A549 (cell line): ENCODE measurements around the gene ADAD2. TPM values are rescaled to one million over a fixed set of nuclear protein-coding genes. Genes with fewer than 3 reads are reported as not detected.

Experiments
- ATAC-seq, 2 experiments: fragments of 200-7000 bp in 1 of 2; fragments of >200 bp in 1 of 2; cut with Nextera tagmentation in 1 of 2; cut with Tn5 transposase in 1 of 2; 3 replicates each; pipeline versions ENCODE4 v1.8.0 to v1.9.1; 2018 to 2020; ENCODE audit warnings: mild to moderate bottlenecking in 1 of 2, moderate library complexity in 1 of 2
- CTCF ChIA-PET: fragments of 300-600 bp; sonication (Branson Sonifier 250); formaldehyde crosslinking; extraction: SDS; loops from one replicate; lab custom pipeline; 2021; ENCODE audit warnings: antibody characterized with exemption, inconsistent platforms; lab: Yijun Ruan, JAX
- POLR2A ChIA-PET: fragments of 350-600 bp; formaldehyde crosslinking; extraction: SDS; loops from one replicate; lab custom pipeline; 2021; ENCODE audit warnings: antibody characterized with exemption, inconsistent platforms; lab: Yijun Ruan, JAX
- DNase-seq, 2 experiments: peaks; one replicate each; pipeline versions ENCODE4 v3.0.0 to v3.0.0-alpha.2; 2011 to 2016; ENCODE audit warnings: low read depth in 1 of 2, low spot score in 1 of 2
- FAIRE-seq: peaks from 2 replicates; lab custom pipeline; 2011; peaks lifted over from hg19 to GRCh38; lab: Jason Lieb, UNC
- H3K27ac ChIP-seq, 2 experiments: fragments of >200 bp; sonication (Bioruptor Twin); formaldehyde crosslinking; 3 replicates each; pipeline ENCODE4 v1.5.1; 2016 to 2017
- H3K4me1 ChIP-seq: fragments of >200 bp; sonication (Bioruptor Twin); formaldehyde crosslinking; 3 replicates; pipeline ENCODE4 v1.6.1; 2016
- H3K4me2 ChIP-seq: fragments of >200 bp; sonication (Bioruptor Twin); formaldehyde crosslinking; 3 replicates; pipeline ENCODE4 v1.6.1; 2016
- H3K4me3 ChIP-seq: fragments of >200 bp; sonication (Bioruptor Twin); formaldehyde crosslinking; 3 replicates; pipeline ENCODE4 v1.5.1; 2016
- H3K9me3 ChIP-seq: fragments of >200 bp; sonication (Bioruptor Twin); formaldehyde crosslinking; 3 replicates; pipeline ENCODE4 v1.6.1; 2016
- CBX8 ChIP-seq: fragments of 200-600 bp; sonication (generic); IDR thresholded peaks from 2 replicates; pipeline ENCODE4 v1.6.1; 2016
- CHD4 ChIP-seq: fragments of 200-600 bp; sonication (generic); IDR thresholded peaks from 2 replicates; pipeline ENCODE4 v1.6.1; 2016; ENCODE audit warnings: antibody characterized with exemption, mild to moderate bottlenecking, borderline replicate concordance
- EP300 ChIP-seq, 2 experiments: fragments of >200 bp; sonication (Bioruptor Twin); formaldehyde crosslinking; IDR thresholded peaks; 2 replicates in 1 of 2; 3 replicates in 1 of 2; pipeline ENCODE4 v1.6.1; 2016 to 2017
- HDAC2 ChIP-seq: fragments of 200-600 bp; sonication (generic); IDR thresholded peaks from 2 replicates; pipeline ENCODE4 v1.6.1; 2016
- HOXB5 ChIP-seq: fragments of 250-450 bp; sonication (Bioruptor Pico); IDR thresholded peaks from 2 replicates; pipeline ENCODE4 v1.5.0; 2020; ENCODE audit warnings: mild to moderate bottlenecking, moderate library complexity
- JUNB ChIP-seq: fragments of >200 bp; sonication (Bioruptor Twin); formaldehyde crosslinking; IDR thresholded peaks from 2 replicates; pipeline ENCODE4 v1.6.1; 2016
- NFE2L2 ChIP-seq: fragments of 150-350 bp; conservative IDR thresholded peaks from 2 replicates; pipeline ENCODE4 v1.6.1; 2014; ENCODE audit warnings: low read length
- POLR2A ChIP-seq: IDR thresholded peaks from 2 replicates; pipeline ENCODE4 v1.6.1; 2012; ENCODE audit warnings: mild to moderate bottlenecking, low read length
- POLR2AphosphoS2 ChIP-seq: conservative IDR thresholded peaks from 2 replicates; pipeline ENCODE4 v1.6.1; 2012; ENCODE audit warnings: low read length, improper control_type of control experiment, inconsistent platforms
- RARB ChIP-seq: fragments of 250-450 bp; sonication (Bioruptor Pico); IDR thresholded peaks from 2 replicates; pipeline ENCODE4 v1.8.0; 2021; ENCODE audit warnings: mild to moderate bottlenecking, moderate library complexity
- SMC3 ChIP-seq: fragments of >200 bp; sonication (Bioruptor Twin); formaldehyde crosslinking; IDR thresholded peaks from 3 replicates; pipeline ENCODE4 v1.6.1; 2018; ENCODE audit warnings: inconsistent platforms
- TP53 ChIP-seq: fragments of 250-450 bp; sonication (Bioruptor Pico); IDR thresholded peaks from 2 replicates; pipeline ENCODE4 v1.5.0; 2021; ENCODE audit warnings: mild to moderate bottlenecking, moderate library complexity
- ZFP36 ChIP-seq: fragments of 450-650 bp; IDR thresholded peaks from 2 replicates; pipeline ENCODE4 v1.6.1; 2014; ENCODE audit warnings: borderline replicate concordance; ENCODE audit not compliant: partially characterized antibody
- WGBS: methylation state at CpG from one replicate; pipeline ENCODE4 v1.1.6; 2017; ENCODE audit errors: missing lambda C conversion rate; 5-methylcytosine and 5-hydroxymethylcytosine counted together
- polyA plus RNA-seq, 4 experiments: library from polyadenylated mRNA; depleted of rRNA in 3 of 4; stranded (reverse); fragments of >200 nt; fragmentation: RNase III in 1 of 4; extraction: RNeasy Plus Mini Kit Qiagen cat#74134 plus additional on column Dnase treatment in 1 of 4; gene quantifications; 2 replicates in 3 of 4; 3 replicates in 1 of 4; pipeline ENCODE4 v1.2.3, GENCODE V29; 2011 to 2017
- TF ChIP-seq, protein P1 (sequence below): fragments of >200 bp; sonication (Bioruptor Twin); formaldehyde crosslinking; IDR thresholded peaks from 2 replicates; pipeline ENCODE4 v1.6.1; 2016
- TF ChIP-seq, protein P2 (sequence below): fragments of 200-600 bp; sonication (generic); IDR thresholded peaks from 2 replicates; pipeline ENCODE4 v1.6.1; 2016; ENCODE audit warnings: antibody characterized with exemption, mild to moderate bottlenecking, moderate library complexity
- TF ChIP-seq, protein P3 (sequence below): fragments of 250-450 bp; sonication (Bioruptor Pico); IDR thresholded peaks from 2 replicates; pipeline ENCODE4 v1.5.0; 2020; ENCODE audit warnings: low read depth, mild to moderate bottlenecking, moderate library complexity
- TF ChIP-seq, protein P4 (sequence below): fragments of 150-350 bp; IDR thresholded peaks from 2 replicates; pipeline ENCODE4 v1.6.1; 2014; ENCODE audit warnings: low read depth, mild to moderate bottlenecking, low read length
- TF ChIP-seq, protein P5 (sequence below): IDR thresholded peaks from 2 replicates; pipeline ENCODE4 v1.6.1; 2012

Gene ADAD2
- polyA plus RNA-seq, 2 of the 4 experiments (the other 2 are of a cell fraction) = not detected

DNA sequence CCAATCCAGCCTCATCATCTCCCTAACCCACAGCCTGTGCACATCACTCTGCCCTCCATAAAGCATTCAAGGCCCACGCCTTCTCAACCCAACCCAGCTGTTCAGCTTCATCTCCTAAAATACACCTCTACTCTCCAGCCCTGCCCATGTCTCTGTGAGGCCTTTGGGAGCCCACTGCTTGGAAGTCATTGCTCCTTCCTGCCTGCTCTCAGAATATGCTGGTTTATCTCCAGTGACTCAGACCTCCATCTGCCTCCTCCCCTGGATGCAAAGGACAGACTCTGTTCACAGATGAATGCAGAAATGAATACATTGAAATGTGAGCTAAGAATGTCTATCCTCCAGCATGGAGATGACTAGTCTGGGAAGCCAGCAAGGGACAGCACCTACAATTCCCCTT lies 29.9 kb downstream of the ADAD2 start:
- ATAC-seq = no peak
- FAIRE-seq = no peak
- H3K4me1 ChIP-seq = no peaks in the 10 kb centered on the region
- no peak overlapping the region for H3K4me2 ChIP-seq
- TF ChIP-seq, protein P1, sequence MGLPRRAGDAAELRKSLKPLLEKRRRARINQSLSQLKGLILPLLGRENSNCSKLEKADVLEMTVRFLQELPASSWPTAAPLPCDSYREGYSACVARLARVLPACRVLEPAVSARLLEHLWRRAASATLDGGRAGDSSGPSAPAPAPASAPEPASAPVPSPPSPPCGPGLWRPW = no peak
- TF ChIP-seq, all 56 proteins: peak for 0
- H3K27ac ChIP-seq = no peak overlapping the region
- no peak for DNase-seq
- ChIA-PET CTCF (interaction anchor here (0.9 to 2.0 kb wide), 3 partner anchors 11 to 37 kb away, joined by 3 to 5 read pairs (median 5); no protein-coding TSS in a partner anchor), POLR2A (no interaction called here)
- H3K4me3 ChIP-seq = no peak overlapping the region
- WGBS = 92% methylated on average over 1 of the region's 1 CpG
- H3K9me3 ChIP-seq = no peaks in the 10 kb centered on the region

DNA sequence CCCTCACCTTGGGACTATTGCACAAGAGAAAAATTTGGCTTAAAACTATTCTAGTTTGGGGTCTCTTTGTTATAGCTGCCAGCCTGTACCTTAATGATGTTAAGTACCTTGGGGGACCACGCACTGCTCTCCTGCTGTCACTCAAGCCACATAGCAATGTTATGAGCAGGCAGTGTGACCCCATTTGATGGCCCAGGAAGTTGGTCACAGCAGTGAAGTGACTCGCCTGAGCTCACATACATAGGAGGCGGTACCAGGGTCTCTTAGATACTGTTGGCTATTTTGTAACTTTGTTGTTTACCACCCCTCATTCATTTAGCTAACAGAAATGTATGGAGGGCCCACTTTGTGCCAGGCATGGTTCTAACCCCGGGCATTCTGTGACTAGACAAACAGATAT lies 32.5 kb downstream of the ADAD2 start:
- Histone ChIP-seq H3K4me2 (no peak overlapping the region), H3K4me3 (no peak overlapping the region), H3K9me3 (no peaks in the 10 kb centered on the region), H3K27ac (peak overlapping the region in 1 of 2 experiments; percentile 8; a peak in 1 of 6 replicates), H3K4me1 (peaks cover 10% of the 10 kb centered on the region)
- FAIRE-seq (no peak), ATAC-seq (no peak), DNase-seq (no peak)
- ChIA-PET CTCF (interaction anchor here (1.2 to 2.0 kb wide), 3 partner anchors 40 to 267 kb away, joined by 3 to 9 read pairs (median 4); no protein-coding TSS in a partner anchor), POLR2A (no interaction called here)
- no peak for TF ChIP-seq SMC3
- 52% methylated on average over 4 of the region's 4 CpGs for WGBS

DNA sequence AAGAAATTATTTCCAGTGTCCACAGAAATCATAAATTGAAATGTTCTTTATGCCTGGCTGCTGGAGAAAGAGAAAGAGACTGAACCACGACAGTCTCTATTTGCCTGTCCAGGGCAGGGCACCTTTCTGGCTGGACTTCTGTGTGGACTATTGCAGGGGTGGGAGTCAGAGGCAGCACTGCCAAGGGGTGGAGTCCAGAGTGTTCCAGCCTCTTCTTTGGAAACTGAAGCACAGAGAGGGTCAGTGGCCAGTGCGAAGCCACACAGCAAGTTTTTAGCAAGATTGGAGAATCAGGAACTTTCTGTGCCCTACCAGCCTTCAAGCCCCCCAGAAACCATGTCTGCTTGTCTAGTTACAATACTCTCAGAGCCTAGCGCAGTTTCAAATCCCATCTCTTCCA lies 33.6 kb downstream of the ADAD2 start:
- H3K4me3 ChIP-seq = no peak overlapping the region
- H3K4me1 ChIP-seq = peaks cover 19% of the 10 kb centered on the region
- CTCF ChIA-PET = interaction anchor here (2.0 kb wide), 1 partner anchor 41 kb away, joined by 9 read pairs; no protein-coding TSS in a partner anchor
- no peak overlapping the region for H3K4me2 ChIP-seq
- DNase-seq = no peak
- TF ChIP-seq ZFP36 = peak; percentile 68
- TF ChIP-seq TP53 = no peak
- no peak for TF ChIP-seq HOXB5 (CRISPR knock-in tag)
- POLR2A ChIA-PET = no interaction called here
- no peak for ATAC-seq
- H3K9me3 ChIP-seq = no peaks in the 10 kb centered on the region
- H3K27ac ChIP-seq = no peak overlapping the region
- FAIRE-seq = no peak
- WGBS = 91% methylated on average over 3 of the region's 3 CpGs

DNA sequence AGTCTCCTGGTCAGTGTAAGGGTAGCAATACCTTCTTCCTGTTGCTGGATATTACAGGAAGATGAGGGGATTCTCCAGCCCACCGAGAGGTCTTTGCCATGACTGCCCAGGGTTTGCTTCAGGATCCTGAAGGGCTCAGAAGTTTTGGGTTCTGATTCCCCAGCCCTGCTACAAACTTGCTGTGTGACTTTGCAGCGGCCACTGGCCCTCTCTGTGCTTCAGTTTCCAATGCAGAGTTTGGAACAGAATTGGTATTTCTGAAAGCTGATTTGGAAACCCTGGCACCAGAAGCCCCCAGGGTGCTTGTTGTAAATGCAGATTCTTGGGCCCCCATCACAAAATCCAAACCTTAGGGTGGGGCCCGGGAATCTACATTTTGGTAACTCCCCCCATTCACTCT lies 34.2 kb downstream of the ADAD2 start:
- no peak overlapping the region for H3K4me3 ChIP-seq
- no peaks in the 10 kb centered on the region for H3K9me3 ChIP-seq
- TF ChIP-seq ZFP36 = peak; percentile 61
- no peak for TF ChIP-seq CBX8
- TF ChIP-seq, protein P2, sequence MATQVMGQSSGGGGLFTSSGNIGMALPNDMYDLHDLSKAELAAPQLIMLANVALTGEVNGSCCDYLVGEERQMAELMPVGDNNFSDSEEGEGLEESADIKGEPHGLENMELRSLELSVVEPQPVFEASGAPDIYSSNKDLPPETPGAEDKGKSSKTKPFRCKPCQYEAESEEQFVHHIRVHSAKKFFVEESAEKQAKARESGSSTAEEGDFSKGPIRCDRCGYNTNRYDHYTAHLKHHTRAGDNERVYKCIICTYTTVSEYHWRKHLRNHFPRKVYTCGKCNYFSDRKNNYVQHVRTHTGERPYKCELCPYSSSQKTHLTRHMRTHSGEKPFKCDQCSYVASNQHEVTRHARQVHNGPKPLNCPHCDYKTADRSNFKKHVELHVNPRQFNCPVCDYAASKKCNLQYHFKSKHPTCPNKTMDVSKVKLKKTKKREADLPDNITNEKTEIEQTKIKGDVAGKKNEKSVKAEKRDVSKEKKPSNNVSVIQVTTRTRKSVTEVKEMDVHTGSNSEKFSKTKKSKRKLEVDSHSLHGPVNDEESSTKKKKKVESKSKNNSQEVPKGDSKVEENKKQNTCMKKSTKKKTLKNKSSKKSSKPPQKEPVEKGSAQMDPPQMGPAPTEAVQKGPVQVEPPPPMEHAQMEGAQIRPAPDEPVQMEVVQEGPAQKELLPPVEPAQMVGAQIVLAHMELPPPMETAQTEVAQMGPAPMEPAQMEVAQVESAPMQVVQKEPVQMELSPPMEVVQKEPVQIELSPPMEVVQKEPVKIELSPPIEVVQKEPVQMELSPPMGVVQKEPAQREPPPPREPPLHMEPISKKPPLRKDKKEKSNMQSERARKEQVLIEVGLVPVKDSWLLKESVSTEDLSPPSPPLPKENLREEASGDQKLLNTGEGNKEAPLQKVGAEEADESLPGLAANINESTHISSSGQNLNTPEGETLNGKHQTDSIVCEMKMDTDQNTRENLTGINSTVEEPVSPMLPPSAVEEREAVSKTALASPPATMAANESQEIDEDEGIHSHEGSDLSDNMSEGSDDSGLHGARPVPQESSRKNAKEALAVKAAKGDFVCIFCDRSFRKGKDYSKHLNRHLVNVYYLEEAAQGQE = no peak
- TF ChIP-seq JUNB = no peak
- no peak for TF ChIP-seq RARB (CRISPR knock-in tag)
- no peak for TF ChIP-seq POLR2AphosphoS2
- TF ChIP-seq POLR2A = no peak
- no peak for TF ChIP-seq EP300 (IDR thresholded peaks at IDR 0.05)
- TF ChIP-seq NFE2L2 = no peak
- TF ChIP-seq, protein P3, sequence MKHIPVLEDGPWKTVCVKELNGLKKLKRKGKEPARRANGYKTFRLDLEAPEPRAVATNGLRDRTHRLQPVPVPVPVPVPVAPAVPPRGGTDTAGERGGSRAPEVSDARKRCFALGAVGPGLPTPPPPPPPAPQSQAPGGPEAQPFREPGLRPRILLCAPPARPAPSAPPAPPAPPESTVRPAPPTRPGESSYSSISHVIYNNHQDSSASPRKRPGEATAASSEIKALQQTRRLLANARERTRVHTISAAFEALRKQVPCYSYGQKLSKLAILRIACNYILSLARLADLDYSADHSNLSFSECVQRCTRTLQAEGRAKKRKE (CRISPR knock-in tag) = no peak
- TF ChIP-seq CHD4 = 0 out of 2 replicates have a peak, but pooled peaks have one; percentile 34
- TF ChIP-seq, protein P4, sequence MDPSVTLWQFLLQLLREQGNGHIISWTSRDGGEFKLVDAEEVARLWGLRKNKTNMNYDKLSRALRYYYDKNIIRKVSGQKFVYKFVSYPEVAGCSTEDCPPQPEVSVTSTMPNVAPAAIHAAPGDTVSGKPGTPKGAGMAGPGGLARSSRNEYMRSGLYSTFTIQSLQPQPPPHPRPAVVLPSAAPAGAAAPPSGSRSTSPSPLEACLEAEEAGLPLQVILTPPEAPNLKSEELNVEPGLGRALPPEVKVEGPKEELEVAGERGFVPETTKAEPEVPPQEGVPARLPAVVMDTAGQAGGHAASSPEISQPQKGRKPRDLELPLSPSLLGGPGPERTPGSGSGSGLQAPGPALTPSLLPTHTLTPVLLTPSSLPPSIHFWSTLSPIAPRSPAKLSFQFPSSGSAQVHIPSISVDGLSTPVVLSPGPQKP = no peak
- no peak for TF ChIP-seq HDAC2
- TF ChIP-seq, protein P5, sequence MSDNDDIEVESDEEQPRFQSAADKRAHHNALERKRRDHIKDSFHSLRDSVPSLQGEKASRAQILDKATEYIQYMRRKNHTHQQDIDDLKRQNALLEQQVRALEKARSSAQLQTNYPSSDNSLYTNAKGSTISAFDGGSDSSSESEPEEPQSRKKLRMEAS = no peak
- H3K4me2 ChIP-seq = no peak overlapping the region
- WGBS = 69% methylated on average over 3 of the region's 3 CpGs
- H3K27ac ChIP-seq = peak overlapping the region in 1 of 2 experiments; percentile 92; a peak in 1 of 6 replicates
- ATAC-seq = no peak
- H3K4me1 ChIP-seq = peaks cover 20% of the 10 kb centered on the region
- ChIA-PET CTCF (interaction anchor here (0.9 to 2.6 kb wide), 4 partner anchors 14 to 52 kb away, joined by 3 to 13 read pairs (median 4); partner anchors contain the start of gene TAF1C), POLR2A (no interaction called here)
- DNase-seq = no peak
- no peak for FAIRE-seq
